CD4-positive, alpha-beta T cell (primary cell): ENCODE results near the gene TNXB. TPM values are rescaled to one million over a fixed set of nuclear protein-coding genes. Genes with fewer than 3 reads are reported as not detected.
"Not testable (repeated sequence)": the region's sequence is repeated elsewhere in the genome, so short reads cannot be mapped to it uniquely, and the experiment has no call there.

ENCODE experiments used
- ATAC-seq: fragments of 200-7000 bp; cut with Tn5 transposase; one replicate; pipeline ENCODE4 v1.10.0; 2022; ENCODE audit warnings: mild to moderate bottlenecking; ENCODE audit not compliant: poor library complexity
- CTCF ChIA-PET: fragments of 350-600 bp; sonication (Branson Sonifier 250); formaldehyde crosslinking; loops from one replicate; lab custom pipeline; 2021; ENCODE audit warnings: antibody characterized with exemption, inconsistent platforms; lab: Charles Lee
- POLR2A ChIA-PET: fragments of 350-600 bp; sonication (Branson Sonifier 250); formaldehyde crosslinking; loops from one replicate; lab custom pipeline; 2021; ENCODE audit warnings: antibody characterized with exemption, inconsistent platforms; lab: Charles Lee
- DNase-seq, 14 experiments: peaks; one replicate each; pipeline ENCODE4 v3.0.0-alpha.2; 2013 to 2020; ENCODE audit warnings: mixed read lengths in 2 of 14
- H3K27ac ChIP-seq, 2 donors: one replicate each; pipeline versions ENCODE4 v1.5.1 to v1.7.0; 2013; ENCODE audit warnings: low read length in 2 of 2, low read depth in 1 of 2, mild to moderate bottlenecking in 1 of 2
- H3K27me3 ChIP-seq, 2 experiments: 1 replicate in 1 of 2; 2 replicates in 1 of 2; pipeline versions ENCODE4 v1.6.1 to v1.7.0; 2013; ENCODE audit warnings: low read length in 2 of 2, control low read depth in 1 of 2, mild to moderate bottlenecking in 1 of 2, moderate library complexity in 1 of 2; ENCODE audit not compliant: insufficient read depth in 2 of 2, control insufficient read depth in 1 of 2
- H3K36me3 ChIP-seq: one replicate; pipeline ENCODE4 v1.6.1; 2013; ENCODE audit warnings: low read length, control low read depth; ENCODE audit not compliant: insufficient read depth
- H3K4me1 ChIP-seq: one replicate; pipeline ENCODE4 v1.6.1; 2013; ENCODE audit warnings: low read length, control low read depth; ENCODE audit not compliant: insufficient read depth
- H3K4me3 ChIP-seq: one replicate; pipeline ENCODE4 v1.5.1; 2013; ENCODE audit warnings: mild to moderate bottlenecking, low read length, moderate library complexity
- H3K9me3 ChIP-seq, 2 experiments: 1 replicate in 1 of 2; 2 replicates in 1 of 2; pipeline versions ENCODE4 v1.6.1 to v1.7.0; 2013; ENCODE audit warnings: low read length in 2 of 2, mild to moderate bottlenecking in 2 of 2, control low read depth in 1 of 2, moderate library complexity in 1 of 2; ENCODE audit not compliant: control insufficient read depth in 1 of 2, insufficient read depth in 1 of 2
- H3K27ac Mint-ChIP-seq: one replicate; pipeline ENCODE4 v1.8.0; 2020; ENCODE audit warnings: mixed read lengths
- H3K27me3 Mint-ChIP-seq: one replicate; pipeline ENCODE4 v1.8.0; 2021; ENCODE audit warnings: mixed read lengths
- H3K36me3 Mint-ChIP-seq: one replicate; pipeline ENCODE4 v1.8.0; 2021; ENCODE audit warnings: low read depth, mixed read lengths
- H3K4me1 Mint-ChIP-seq: one replicate; pipeline ENCODE4 v1.8.0; 2021; ENCODE audit warnings: low read depth, mixed read lengths
- H3K4me3 Mint-ChIP-seq: one replicate; pipeline ENCODE4 v1.8.0; 2020; ENCODE audit warnings: mild to moderate bottlenecking, mixed read lengths
- H3K9me3 Mint-ChIP-seq: one replicate; pipeline ENCODE4 v1.8.0; 2020; ENCODE audit warnings: mixed read lengths
- intact Hi-C, 2 experiments: fragments of 100-400 bp; cut with DNase I in 1 of 2; cut with micrococcal nuclease in 1 of 2; formaldehyde crosslinking; loops; one replicate each; pipeline versions ENCODE4 v1.15.1 to v1.9.0; 2023 to 2025; cut with DNase I, micrococcal nuclease
- total RNA-seq, 174 experiments: library from RNA in 2 of 174; stranded (reverse) in 2 of 174; gene quantifications; one replicate each; pipeline ENCODE4 v1.2.3 and lab custom pipeline; 2021 to 2026
- TF ChIP-seq, protein P1 (sequence below): fragments of 200-600 bp; IDR thresholded peaks from one replicate; pipeline ENCODE4 v1.8.0; 2022; ENCODE audit warnings: antibody characterized with exemption, mild to moderate bottlenecking

The TNXB gene
- total RNA-seq, 2 experiments from 2014 or later, result 8.3 to 9.0 TPM

DNA sequence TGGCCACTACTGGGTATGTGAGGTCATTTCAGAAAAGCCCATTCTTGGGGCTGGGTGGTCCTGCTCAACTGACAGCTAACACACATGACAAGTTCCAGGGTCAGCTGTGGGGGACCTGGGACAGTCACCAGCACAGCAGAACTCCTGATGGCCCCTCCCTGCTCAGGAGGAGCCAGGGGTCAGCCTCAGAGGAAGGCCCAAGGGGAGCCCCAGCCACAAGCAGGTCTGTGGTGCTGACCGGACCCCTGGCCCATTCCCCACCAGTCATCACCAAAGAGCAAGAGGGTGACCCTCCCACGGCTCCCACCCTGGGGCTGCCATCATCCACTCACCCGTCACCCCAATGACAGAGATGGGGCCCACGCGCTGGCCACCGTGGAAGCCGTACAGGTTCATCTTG, 52.9 kb downstream of the TNXB start:
- no peaks in the 10 kb centered on the region for H3K9me3 Mint-ChIP-seq
- Histone ChIP-seq H3K4me1 (no peaks in the 10 kb centered on the region), H3K9me3 (no peaks in the 10 kb centered on the region), H3K4me3 (no peak overlapping the region), H3K27ac (no peak overlapping the region), H3K36me3 (no peaks in the 10 kb centered on the region), H3K27me3 (no peaks in the 10 kb centered on the region)
- H3K36me3 Mint-ChIP-seq, result no peaks in the 10 kb centered on the region
- TF ChIP-seq, protein P1, sequence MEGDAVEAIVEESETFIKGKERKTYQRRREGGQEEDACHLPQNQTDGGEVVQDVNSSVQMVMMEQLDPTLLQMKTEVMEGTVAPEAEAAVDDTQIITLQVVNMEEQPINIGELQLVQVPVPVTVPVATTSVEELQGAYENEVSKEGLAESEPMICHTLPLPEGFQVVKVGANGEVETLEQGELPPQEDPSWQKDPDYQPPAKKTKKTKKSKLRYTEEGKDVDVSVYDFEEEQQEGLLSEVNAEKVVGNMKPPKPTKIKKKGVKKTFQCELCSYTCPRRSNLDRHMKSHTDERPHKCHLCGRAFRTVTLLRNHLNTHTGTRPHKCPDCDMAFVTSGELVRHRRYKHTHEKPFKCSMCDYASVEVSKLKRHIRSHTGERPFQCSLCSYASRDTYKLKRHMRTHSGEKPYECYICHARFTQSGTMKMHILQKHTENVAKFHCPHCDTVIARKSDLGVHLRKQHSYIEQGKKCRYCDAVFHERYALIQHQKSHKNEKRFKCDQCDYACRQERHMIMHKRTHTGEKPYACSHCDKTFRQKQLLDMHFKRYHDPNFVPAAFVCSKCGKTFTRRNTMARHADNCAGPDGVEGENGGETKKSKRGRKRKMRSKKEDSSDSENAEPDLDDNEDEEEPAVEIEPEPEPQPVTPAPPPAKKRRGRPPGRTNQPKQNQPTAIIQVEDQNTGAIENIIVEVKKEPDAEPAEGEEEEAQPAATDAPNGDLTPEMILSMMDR, result no peak
- no peaks in the 10 kb centered on the region for H3K27me3 Mint-ChIP-seq
- intact Hi-C loops, result no loop called here
- H3K4me1 Mint-ChIP-seq, result no peaks in the 10 kb centered on the region
- H3K27ac Mint-ChIP-seq, result no peak overlapping the region
- no peak for DNase-seq
- ChIA-PET CTCF (no interaction called here), POLR2A (no interaction called here)
- ATAC-seq, result no peak
- no peak overlapping the region for H3K4me3 Mint-ChIP-seq

DNA sequence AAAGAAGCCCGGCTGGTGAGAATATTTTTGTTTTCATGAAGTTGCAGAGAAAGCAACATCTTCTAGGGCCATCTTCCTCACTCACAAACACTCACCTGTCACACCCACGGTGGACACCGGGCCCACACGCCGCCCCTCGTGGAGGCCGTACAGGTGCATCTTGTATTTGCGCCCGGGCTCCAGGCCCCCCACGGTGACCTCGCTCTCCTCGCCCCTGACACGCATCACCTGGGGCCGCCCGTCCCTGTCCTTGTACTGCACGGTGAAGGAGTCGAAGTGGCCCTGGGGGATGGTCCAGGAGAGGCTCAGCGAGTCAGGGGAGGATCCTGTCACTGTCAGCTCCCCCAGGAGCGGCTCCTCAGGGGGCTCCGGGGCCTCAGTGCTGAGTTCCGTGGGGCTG, 53.4 kb downstream of the TNXB start:
- POLR2A ChIA-PET, H3K27ac Mint-ChIP-seq, DNase-seq, H3K27me3 ChIP-seq, H3K4me1 Mint-ChIP-seq, H3K27ac ChIP-seq, ATAC-seq, CTCF ChIA-PET, H3K36me3 ChIP-seq, H3K4me3 ChIP-seq, H3K36me3 Mint-ChIP-seq, intact Hi-C loops, H3K9me3 Mint-ChIP-seq, H3K9me3 ChIP-seq, H3K4me3 Mint-ChIP-seq, H3K4me1 ChIP-seq, H3K27me3 Mint-ChIP-seq: not testable (repeated sequence)

DNA sequence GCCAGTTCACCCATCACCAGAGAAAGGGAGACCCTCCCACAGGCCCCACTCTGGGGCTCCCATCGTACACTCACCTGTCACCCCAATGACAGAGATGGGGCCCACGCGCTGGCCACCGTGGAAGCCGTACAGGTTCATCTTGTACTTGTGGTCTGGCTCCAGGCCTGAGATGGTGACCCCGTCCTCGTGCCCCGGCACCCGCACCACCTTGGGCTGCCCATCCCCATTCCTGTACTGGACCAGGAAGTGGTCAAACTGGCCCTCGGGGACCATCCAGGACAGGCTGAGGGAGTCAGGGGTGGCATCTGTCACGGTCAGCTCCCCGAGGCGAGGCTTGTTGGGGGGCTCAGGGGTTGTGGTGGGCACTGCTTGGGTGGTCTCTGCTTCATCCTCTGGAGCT, 55.8 kb downstream of the TNXB start:
- H3K4me1 Mint-ChIP-seq, intact Hi-C loops, ATAC-seq, H3K9me3 Mint-ChIP-seq, H3K4me1 ChIP-seq, H3K27ac ChIP-seq, H3K4me3 ChIP-seq, H3K36me3 ChIP-seq, DNase-seq, H3K27me3 Mint-ChIP-seq, CTCF ChIA-PET, H3K36me3 Mint-ChIP-seq, H3K27me3 ChIP-seq, H3K27ac Mint-ChIP-seq, H3K9me3 ChIP-seq, H3K4me3 Mint-ChIP-seq, POLR2A ChIA-PET: not testable (repeated sequence)

DNA sequence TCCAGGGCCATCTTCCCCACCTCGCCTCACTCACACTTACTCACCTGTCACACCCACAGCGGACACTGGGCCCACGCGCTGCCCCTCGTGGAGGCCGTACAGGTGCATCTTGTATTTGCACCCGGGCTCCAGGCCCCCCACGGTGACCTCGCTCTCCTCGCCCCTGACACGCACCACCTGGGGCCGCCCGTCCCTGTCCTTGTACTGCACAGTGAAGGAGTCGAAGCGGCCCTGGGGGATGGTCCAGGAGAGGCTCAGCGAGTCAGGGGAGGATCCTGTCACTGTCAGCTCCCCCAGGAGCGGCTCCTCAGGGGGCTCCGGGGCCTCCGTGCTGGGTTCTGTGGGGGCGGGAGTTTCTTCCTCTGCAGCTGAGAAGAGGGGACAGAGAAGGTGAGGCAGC, 56.5 kb downstream of the TNXB start:
- H3K4me1 ChIP-seq, H3K36me3 Mint-ChIP-seq, intact Hi-C loops, H3K36me3 ChIP-seq, H3K27me3 ChIP-seq, H3K27ac Mint-ChIP-seq, H3K4me3 Mint-ChIP-seq, H3K4me1 Mint-ChIP-seq, ATAC-seq, H3K4me3 ChIP-seq, DNase-seq, H3K27me3 Mint-ChIP-seq, H3K27ac ChIP-seq, POLR2A ChIA-PET, CTCF ChIA-PET, H3K9me3 ChIP-seq, H3K9me3 Mint-ChIP-seq: not testable (repeated sequence)

DNA sequence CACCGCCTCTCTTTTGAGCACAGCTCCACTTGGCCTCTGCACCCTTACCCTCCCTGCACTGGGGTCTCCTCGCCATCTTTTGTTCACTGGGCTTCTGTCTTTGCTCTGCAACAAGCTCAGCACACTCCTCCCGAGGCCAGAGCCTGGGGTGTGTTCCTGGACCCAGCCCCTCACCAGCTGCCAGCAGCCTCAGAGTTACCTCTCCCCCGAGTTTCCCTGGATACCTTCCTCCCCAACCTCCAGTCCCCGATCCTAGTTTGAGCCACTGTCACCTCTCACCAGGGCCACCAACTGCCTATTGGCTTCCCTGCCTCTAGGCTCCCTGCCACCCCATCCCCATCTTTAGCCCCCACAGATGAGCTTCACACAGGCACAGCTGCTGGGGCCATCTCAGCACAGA, 58.6 kb downstream of the TNXB start:
- no peak for ATAC-seq
- Histone ChIP-seq H3K9me3 (no peaks in the 10 kb centered on the region), H3K27ac (no peak overlapping the region), H3K27me3 (no peaks in the 10 kb centered on the region), H3K36me3 (no peaks in the 10 kb centered on the region), H3K4me1 (peaks cover 9% of the 10 kb centered on the region), H3K4me3 (no peak overlapping the region)
- TF ChIP-seq, protein P1, result no peak
- Mint-ChIP-seq H3K4me1 (peaks cover 5% of the 10 kb centered on the region), H3K36me3 (no peaks in the 10 kb centered on the region), H3K9me3 (no peaks in the 10 kb centered on the region), H3K4me3 (no peak overlapping the region), H3K27me3 (no peaks in the 10 kb centered on the region), H3K27ac (no peak overlapping the region)
- intact Hi-C loops, result no loop called here
- CTCF ChIA-PET, result no interaction called here
- no peak for DNase-seq
- POLR2A ChIA-PET, result no interaction called here

DNA sequence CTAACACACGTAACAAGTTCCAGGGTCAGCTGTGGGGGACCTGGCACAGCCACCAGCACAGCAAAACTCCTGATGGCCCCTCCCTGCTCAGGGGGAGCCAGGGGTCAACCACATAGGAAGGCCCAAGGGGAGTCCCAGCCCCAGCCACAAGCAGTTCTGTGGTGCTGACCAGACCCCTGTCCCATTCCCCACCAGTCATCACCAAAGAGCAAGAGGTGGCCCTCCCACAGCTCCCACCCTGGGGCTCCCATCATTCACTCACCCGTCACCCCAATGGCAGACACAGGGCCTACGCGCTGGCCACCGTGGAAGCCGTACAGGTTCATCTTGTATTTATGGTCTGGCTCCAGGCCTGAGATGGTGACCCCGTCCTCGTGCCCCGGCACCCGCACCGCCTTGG, 59.4 kb downstream of the TNXB start:
- DNase-seq, H3K4me3 Mint-ChIP-seq, CTCF ChIA-PET, POLR2A ChIA-PET, H3K4me1 Mint-ChIP-seq, H3K27ac ChIP-seq, H3K27ac Mint-ChIP-seq, H3K9me3 Mint-ChIP-seq, H3K27me3 Mint-ChIP-seq, H3K4me3 ChIP-seq, H3K36me3 Mint-ChIP-seq, H3K9me3 ChIP-seq, H3K27me3 ChIP-seq, H3K4me1 ChIP-seq, ATAC-seq, H3K36me3 ChIP-seq: not testable (repeated sequence)
- intact Hi-C loops, result loop anchor here in 1 of 2 experiments (10.0 kb wide), 1 partner anchor 105 kb away; the partner anchor contains the start of genes PPT2 and PRRT1
